Bone marrow (tissue), 2 donors: ENCODE data around the gene SMIM20.

Source experiments
- DNase-seq, 2 donors: peaks; one replicate each; lab custom pipeline; 2025; lab: John Stamatoyannopoulos, UW

SMIM20 gene

DNA sequence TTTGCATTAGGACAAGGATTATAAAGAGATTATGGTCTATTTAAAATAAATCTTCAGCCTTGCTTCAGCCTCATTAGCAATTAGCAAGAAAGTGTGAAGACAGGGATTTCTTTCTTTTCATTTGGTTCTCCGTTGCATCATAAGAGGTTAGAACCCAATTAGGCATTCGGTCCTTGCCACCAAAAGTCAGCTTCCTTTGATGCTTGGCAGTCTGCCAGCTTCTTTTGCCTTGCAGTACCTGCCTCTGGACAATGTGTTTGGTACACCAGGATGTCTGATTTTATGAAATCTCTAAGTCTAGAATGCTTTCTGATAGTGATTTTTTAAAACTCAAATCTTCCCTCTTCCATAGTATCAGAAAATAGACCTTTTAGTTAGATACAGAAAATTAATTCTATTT is 12.4 kb downstream of the SMIM20 start:
- no peak for DNase-seq

DNA sequence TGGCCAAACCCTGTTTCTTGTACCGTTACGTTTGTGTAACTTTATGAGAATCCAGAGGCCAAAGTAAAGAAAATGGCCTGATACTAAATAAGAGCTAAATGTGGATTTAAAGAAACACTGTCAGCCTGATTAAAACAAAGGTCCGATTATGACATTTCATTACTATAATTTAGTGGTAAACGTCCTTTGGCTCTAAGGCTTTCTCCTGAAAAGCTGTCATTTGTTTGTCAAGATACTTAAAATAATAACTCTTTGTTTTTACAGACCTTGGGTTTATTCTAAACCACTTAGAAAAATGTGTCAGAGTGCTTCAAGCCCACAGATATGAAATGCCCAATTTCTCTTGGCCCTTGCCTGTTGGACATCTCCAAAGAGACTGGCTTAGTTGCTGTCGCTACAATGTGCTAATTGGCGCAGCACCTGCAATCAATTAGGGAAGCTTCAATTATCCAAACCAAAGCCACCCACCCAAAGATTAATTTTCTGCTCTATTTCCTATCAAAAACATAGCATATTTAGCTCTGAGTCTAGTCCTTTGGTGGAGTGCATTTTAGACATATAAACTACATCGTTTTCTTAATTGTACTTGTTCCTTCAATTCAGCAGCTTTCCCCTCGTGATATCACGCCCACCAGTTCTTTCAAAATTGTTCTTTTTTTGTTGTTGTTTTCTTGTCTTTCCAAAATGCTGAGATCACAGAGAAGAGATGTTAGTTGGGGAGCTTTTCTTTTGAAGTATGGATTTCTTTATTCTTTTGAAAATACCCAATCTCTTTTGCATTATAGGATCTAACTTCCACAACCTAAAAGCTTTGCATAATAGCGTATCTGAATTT is 13.6 kb downstream of the SMIM20 start:
- DNase-seq = no peak

DNA sequence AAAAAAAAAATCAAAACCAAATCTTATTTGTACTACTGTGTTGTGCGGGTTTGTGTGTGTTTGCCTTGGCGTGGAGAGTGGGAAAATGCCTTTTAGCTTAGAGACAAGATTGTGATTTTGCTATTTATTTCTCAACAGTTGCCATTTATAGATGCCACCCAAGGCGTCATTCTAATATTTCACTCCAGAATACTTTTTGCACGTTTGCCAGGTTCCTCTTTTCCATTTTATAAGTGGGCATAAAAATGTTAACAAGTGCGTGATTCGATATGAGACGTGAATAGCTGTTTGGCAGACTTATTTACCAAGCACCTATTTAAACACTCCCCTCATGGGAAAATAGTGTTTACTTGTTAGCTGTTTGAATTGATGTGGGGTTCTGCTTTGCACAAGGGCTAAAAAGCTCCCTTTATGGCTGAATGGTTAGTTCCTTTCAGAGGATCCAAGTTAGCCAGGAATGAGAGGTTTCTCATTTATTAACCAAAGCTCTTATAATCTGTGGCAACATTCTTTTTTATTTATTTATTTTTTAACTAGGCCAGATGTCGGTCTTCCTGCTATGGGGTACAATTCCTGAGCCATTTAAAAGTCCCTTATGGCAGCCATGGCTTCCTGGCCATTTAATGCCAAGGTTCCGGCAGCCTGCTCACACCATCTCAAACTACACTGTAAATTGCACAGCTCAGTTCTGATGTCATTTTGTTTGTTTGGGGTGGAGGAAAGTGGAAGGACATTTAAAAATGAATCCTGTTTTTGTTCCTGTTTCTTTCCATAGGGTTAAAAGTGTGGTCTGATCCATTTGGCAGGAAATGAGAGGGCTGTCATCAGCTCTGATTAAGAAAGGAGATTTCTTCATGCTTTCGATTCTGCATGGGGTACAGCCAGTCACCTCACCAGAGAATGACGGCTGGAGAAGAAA is 14.6 kb downstream of the SMIM20 start:
- DNase-seq = no peak

DNA sequence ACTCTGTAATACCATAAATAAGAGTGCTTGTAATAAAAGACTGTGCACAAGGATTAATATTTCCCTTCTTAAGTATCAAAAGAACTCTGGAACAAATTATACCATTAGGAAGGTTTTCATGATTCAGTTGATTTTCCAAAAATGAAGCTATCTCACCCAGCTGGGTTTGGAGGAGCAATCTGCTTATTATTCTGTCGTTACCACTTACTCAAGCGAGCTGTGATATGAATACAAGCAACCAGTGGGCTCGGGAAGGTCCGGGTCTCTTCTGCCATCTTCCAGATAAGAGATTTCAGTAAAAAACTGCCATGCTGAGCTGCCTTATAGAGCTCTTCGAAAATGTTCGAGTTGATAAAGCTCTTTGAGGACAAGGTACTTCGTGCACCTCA is 15.3 kb downstream of the SMIM20 start:
- DNase-seq = no peak

DNA sequence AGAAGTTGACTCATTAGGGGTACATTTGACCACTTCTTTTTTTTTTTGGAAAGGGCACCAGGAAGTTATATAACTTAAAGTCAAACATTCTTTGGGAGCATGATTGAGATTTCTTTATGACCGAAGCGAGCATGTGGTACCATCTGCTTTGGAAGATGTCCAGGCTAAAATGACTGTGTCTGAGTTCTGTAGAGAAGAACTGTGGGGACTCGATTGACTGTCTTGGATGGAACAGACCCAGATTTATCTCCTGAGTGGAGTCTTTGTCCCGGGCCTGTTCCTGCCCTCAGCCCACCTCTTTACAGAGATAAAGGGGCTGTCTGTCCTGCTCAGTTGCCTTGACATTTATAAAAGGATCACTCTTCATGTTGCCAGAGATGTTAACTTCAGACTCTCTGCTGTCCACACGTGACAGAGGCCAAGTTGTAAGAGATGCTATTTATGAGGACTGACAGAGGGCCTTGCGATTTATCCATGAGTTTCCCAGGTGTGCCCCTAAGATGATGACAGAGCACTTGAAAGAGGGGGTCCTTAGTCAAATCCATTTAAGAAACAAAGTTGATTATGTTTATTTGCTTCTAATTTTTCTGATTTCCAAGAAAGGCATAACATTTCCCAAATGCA is 16.8 kb downstream of the SMIM20 start:
- DNase-seq = no peak

DNA sequence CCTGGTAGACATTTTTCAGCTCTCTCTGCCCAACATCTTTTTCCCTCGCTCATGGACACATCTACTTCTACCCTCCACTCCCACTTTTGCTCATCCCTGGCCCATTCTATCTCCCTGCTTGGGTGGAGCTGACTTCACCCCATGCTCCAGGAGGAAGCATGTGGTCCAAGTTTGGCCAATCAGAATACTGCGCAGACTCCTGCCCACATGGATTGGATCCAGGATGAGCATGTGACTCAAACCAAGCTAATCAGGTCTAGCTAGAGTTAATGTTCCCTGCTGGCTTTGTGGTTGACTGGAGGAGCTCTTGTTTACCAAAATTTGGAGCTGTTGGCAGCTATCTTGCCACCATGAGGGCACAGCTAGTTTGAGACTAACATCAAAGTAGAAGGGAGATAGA is 22.7 kb downstream of the SMIM20 start:
- DNase-seq = no peak

DNA sequence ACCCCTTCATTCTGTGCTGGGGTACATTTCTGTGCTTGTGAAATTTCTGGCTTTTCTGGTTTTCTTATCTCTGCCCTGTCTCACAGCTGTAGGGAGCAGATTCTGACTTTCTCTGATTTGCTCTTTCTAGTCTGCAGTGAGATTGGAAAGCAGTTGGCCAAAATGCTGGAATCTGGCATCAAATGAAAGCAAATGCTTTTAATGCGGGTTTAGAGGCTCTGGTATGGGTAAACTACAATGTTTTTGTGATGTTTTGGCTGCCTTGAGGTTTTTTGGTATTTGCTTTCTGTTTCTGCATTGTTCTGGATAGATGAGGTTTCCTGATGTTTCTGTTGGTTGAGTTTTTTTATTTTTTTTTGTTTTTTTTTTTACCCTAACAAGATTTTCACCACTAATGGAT is 23.8 kb downstream of the SMIM20 start:
- no peak for DNase-seq

DNA sequence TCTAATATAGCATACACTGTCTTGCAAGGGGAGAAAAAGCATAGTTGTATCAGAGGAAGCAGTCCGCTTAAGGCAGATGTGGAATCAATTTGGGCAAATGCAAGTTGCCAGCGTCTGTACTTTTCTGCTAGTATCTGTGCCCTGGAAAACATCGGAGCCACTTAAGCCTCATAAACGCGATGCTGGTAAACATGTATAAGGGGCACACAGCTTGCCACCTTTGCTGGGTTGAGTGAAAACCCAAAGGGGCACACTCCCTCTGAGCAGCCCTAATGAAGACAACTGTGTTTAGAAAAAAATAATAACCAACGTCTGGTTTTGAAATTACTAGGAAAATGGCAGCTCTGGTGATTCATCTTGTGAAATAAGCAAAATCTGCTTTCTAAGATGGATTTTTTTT is 24.3 kb downstream of the SMIM20 start:
- no peak for DNase-seq

DNA sequence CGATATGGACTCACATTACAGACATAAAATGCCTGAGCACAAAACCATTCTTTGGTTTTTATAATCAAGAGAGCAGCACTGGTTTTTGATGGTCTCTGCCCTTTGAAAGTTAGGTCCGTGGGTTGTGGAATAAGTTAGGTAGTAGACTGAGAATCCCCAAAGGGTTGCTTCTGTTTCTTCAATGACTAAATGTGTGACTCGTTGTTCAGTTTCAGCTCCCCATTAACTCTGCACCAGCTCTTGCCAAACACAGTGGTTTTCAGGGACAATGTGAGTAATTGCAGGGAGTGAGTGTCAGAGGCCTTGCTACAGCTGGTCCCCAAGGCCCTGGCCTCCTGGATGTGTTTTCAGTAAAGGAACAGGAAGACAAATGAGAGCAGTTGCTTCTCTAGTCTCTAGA is 24.8 kb downstream of the SMIM20 start:
- no peak for DNase-seq

DNA sequence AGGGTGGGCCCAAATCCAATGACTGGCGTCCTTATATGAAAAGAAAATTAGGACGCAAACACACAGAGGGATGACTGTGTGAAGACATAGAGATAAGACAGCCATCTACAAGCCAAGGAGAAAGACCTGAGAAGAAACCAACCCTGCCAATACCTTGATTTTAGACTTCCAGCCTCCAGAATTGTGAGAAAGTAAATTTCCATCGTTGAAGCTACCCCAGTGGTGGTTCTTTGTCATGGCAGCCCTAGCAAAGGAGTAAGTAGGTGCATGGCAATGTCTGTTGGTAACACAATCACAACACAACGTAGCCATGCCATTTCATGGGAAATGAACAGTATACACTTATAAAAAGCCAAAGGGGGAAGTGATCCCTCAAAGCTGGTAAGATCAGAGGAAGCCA is 25.3 kb downstream of the SMIM20 start:
- no peak for DNase-seq

DNA sequence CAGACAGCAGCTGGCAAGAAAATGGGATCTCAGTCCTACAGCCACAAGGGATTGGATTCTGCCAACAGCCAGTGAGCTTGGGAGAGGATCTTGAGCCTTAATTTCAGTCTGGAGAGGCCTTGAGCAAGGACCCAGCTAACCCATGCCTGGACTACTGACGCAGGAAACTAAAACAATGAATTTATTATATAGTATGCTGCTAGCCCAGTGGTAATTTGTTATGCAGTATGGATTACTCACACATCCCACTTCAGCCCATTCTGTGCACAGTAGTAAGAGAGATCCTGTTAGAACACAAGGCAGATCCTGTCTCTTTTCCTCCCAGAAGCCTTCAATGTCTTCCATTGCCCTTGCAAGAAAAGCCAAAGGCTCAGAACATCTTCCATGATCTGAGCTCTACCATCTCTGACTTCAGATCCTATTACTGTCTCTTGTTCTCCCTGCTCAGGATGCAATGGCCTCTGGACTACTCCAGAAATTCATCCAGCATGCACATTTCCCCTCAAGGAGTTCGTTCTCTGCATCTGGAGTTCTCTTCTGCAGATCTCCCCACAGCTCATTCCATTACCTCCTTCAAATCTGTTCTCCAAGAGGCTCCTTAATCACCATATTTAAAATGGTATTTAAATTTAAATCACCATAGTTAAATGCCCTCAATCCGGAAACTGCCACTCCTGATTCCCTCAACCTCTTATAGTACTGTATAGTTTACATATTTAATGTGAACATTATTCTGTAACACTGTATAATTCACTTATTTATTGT is 27.6 kb downstream of the SMIM20 start:
- DNase-seq = no peak

DNA sequence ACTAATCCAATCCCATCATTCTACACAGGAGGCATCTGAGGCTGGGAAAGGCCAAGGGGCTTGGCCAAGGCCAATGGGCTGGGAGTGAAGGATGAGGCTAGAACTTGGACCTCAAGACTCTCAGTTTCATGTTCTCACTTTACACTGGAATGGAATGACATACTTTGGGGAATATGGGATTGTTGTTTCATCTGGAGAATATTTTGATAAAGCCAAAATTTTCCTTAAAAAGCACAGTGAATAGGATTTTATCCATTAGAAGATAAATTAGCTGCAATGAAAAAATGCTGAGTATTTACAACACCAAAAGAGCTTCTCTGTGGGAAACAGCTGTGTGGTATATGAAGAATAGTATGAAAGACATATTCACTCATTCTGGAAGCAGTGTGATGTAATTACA is 29.3 kb downstream of the SMIM20 start:
- DNase-seq = no peak

DNA sequence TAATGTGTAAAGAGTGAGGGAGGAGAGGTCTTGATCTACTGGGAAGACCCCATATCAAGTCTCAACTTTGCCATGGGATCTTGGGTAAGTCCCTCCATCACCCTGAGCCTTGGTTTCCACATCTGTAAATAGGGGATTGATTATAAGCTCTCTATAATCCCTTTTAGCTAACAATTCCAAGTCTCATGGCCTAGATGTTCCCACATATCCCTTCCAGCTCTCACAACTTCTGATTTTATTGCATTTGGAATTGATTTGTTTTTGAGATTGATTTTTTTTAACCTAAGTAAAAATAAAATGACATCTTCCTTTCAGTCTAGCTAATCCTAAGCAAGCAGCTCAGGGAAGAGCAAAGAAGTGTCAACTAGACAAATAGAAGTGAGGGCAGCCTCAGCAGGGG is 29.8 kb downstream of the SMIM20 start:
- no peak for DNase-seq

DNA sequence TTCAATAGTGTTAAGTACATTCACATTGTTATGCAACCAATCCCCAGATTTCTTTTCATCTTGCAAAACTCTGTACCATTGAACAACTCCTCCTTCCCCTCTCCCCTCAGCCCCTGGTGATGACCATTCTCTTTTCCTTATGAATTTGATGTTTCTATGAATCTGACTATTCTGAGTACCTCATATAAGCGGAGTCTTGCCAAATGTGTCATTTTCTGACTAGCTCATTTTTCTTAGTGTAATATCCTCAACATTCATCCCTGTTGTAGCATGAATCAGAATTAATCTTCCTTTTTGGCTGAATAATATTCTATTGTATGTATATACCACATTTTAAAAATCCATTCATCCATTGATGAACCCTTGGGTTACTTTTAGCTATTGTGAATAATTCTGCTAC is 34.0 kb downstream of the SMIM20 start:
- DNase-seq = no peak

DNA sequence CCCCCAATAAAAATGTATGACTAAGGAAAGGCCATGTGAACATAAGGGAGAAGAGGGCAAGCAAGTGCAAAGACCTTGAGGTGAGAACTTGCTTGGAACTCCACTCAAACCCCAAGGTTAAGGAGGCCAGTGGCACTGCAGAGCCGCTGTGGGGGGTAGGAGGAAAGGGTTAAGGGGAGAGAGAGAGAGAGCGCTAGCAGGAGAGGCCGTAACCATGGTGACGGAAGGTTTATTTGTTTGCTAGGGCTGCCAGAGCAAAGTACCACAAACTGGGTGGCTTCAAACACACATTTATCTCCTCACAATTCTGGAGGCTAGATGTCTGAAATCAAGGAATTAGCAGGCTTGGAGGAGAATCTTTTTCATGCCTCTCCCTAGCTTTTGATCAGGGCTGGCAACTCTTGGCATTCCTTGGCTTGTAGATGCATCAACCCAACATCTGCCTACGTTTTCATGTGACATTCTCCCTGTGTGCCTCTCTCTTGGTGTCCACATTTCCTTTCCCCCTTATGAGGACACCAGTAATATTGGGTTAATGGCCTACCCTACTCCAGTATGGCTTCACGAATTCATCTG is 35.2 kb downstream of the SMIM20 start:
- DNase-seq = no peak

DNA sequence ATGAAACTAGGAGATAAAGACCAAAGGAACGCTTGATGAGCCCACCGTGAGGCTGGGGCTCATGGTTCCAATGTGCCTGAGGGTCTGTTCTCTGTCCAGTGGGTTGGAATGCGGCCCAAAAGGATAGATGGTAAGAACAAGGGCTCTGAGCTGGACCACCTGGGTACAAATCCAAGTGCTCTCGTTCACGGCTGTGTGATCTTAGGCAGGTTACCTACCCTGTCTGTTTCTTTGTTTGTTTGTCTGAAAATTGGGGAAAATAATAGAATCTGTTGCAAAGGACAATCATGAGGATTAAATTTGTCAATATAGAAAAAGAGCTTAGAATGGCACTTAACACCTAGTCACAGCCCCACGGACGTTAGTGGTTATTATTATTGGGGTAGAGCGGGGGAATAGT is 36.0 kb downstream of the SMIM20 start:
- DNase-seq = no peak

DNA sequence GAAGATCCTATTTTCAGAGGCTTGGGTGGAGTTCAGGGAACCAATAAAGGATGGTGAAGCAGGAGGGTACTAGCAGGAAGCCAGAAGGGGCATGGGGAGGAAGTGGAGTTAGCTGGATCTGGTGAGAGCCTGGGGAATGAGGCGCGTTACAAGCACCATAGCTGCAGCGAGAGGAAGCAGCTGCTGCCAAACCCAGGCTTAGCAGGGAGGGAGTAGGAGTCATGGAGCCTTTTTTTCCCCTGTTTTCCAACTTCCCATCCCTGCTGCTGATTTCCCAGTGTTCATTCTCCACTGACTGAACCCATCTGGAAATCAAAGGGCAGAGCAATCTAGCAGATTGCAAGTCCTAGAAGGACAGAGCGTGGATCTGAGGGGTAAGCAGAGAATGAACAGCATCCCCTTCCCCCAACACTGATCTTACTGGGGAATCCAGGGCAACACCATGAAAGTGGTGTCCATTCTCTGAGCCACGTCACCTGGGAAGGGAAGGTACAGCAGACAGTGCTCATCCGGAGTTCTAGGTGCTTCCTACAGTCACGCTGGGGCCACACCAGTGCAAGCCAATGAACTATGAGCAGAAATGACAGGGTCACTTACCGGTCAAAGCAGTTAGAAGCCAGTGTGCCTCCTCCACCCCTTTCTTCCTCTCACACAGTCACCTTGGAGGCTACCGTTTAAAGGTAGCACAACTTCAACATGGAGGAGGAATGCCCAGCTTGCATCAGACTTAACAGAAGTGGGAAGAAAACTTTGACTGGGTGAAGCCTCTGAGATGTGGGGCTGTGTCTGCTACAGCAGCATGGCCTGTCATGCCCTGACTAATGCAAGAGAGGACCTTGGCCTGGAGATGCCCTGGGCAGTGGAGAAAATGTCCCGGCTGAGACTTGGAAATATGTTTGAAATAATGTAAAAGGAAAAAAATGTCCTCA is 36.7 kb downstream of the SMIM20 start:
- DNase-seq = no peak

DNA sequence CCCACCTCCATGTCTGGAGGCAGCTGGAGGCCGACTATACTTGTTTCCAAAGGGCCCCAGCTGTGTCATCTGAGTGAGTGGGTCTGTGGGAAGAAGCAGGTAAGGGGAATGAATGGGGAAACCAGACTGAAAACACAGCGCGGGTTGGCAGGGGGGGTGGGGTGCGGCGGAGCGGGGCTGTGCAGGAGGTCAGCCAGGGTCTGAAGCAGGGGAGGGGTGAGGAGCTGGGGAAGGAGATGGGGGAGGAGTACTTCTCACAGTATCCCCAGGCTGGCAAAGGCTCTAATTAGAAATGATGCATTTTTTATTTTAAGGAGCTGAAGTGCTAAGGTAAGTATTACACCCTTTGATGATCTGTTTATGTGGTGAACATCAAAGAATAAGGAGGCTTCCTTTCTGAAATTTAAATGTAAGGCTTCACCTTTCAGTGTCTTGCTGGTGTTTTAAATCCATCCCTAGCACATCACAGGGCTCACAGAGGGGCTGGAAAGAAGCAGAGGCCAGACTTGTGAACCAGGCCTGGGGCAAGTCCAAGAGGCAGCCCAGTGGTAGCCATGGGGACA is 37.5 kb downstream of the SMIM20 start:
- no peak for DNase-seq

DNA sequence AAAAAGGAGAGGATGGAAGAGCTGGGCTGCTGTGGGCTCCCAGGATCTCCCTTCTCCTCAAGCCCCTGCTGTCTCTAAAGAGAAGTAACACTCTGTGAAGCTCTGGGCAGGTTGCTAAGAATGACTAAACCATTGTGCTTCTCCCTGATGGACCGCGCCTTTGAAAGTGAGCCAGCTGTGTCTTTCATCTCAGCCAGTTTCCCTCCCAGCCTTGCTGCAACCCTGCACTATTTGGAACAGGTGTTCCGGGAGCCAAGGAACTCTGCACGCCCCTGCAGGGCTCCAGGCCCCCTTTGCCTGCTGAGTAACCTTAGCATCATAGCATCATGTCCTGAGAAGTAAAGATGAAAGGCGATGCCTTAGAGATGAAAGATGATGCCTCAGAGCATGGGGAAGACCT is 39.7 kb downstream of the SMIM20 start:
- DNase-seq = no peak

DNA sequence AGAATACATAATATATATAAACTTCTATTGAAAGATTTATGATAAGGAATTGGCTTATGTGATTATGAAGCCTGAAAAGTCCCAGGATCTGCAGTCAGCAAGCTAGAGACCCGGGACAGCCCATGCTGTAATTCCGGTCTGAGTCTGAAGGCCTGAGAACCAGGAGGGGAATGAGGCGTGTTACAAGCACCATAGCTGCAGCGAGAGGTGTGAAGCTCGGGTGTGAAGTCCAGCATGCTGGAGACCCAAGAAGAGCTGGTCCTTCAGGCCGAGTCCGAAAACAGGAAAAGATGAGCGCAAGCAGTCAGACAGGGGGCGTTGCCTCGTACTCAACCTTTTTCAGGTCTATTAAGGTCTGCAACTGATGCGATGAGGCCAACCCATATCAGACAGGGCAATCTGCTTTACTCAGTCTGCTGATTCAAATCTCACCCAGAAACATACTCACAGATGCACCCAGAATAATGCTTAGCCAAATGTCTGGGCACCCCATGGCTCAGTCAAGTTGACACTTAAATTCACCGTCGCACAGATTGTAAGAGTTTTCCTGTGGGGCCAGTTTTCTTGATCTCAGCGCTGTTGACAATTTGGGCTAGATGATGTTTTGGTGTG is 40.4 kb downstream of the SMIM20 start:
- DNase-seq = no peak
